LoVo (cell line): Measurements from ENCODE around the gene MPZL2.
A peak's percentile ranks its signal among the peaks of the same experiment; 100 is the strongest.
"Not testable (repeated sequence)": the region's sequence is repeated elsewhere in the genome, so short reads cannot be mapped to it uniquely, and the experiment has no call there.

Experiments
- DNase-seq: peaks from one replicate; pipeline ENCODE4 v3.0.0-alpha.2; 2016; ENCODE audit warnings: low spot score

MPZL2 gene

GRCh38 chr11:118263695-118264568 lies at the start of gene MPZL2:
MPZL2 (minus strand) TSS chr11:118264297; CDS start chr11:118264153, 144 bp downstream.
- peak; percentile 85 for DNase-seq

- DNase-seq = no peak
These were observed 49.1 kb upstream of the MPZL2 start for GRCh38 chr11:118313242-118313641.

- DNase-seq = no peak
These were observed 48.2 kb upstream of the MPZL2 start for GRCh38 chr11:118312328-118312727.

GRCh38 chr11:118311518-118311917 lies 47.4 kb upstream of the MPZL2 start:
- no peak for DNase-seq

GRCh38 chr11:118310781-118311485 lies 46.8 kb upstream of the MPZL2 start:
- DNase-seq = no peak

GRCh38 chr11:118310271-118310670 lies 46.2 kb upstream of the MPZL2 start:
- DNase-seq = no peak

GRCh38 chr11:118308995-118309528 lies 45.0 kb upstream of the MPZL2 start:
- DNase-seq = not testable (repeated sequence)

- no peak for DNase-seq
These were observed 42.5 kb upstream of the MPZL2 start for GRCh38 chr11:118306556-118306955.

- no peak for DNase-seq
These were observed 41.6 kb upstream of the MPZL2 start for GRCh38 chr11:118305726-118306125.

- no peak for DNase-seq
These were observed 40.6 kb upstream of the MPZL2 start, which contains the start of gene CD3E for GRCh38 chr11:118304568-118305248. CD3E (plus strand) TSS chr11:118304730; CDS start chr11:118304953, 223 bp downstream.

GRCh38 chr11:118304227-118304567 lies 40.1 kb upstream of the MPZL2 start:
- DNase-seq = no peak

- DNase-seq = no peak
These were observed 37.6 kb upstream of the MPZL2 start for GRCh38 chr11:118301600-118302195.

- DNase-seq = peak; percentile 46
These were observed 31.8 kb upstream of the MPZL2 start for GRCh38 chr11:118295815-118296454.

- no peak for DNase-seq
These were observed 31.1 kb upstream of the MPZL2 start for GRCh38 chr11:118295199-118295598.

- DNase-seq = no peak
These were observed 30.0 kb upstream of the MPZL2 start for GRCh38 chr11:118294053-118294452.

GRCh38 chr11:118291477-118292135 lies 27.5 kb upstream of the MPZL2 start:
- DNase-seq = no peak

- peak; percentile 81 for DNase-seq
These were observed 26.8 kb upstream of the MPZL2 start for GRCh38 chr11:118290923-118291322.

- no peak for DNase-seq
These were observed 25.3 kb upstream of the MPZL2 start for GRCh38 chr11:118289401-118289800.

- DNase-seq = peak; percentile 74
These were observed 22.9 kb upstream of the MPZL2 start for GRCh38 chr11:118287006-118287405.

- DNase-seq = no peak
These were observed 22.4 kb upstream of the MPZL2 start for GRCh38 chr11:118286545-118286944.
